ENCODE data around the gene AMFR.
A peak's percentile ranks its signal among the peaks of the same experiment; 100 is the strongest.

The AMFR gene

GRCh38 chr16:56334761-56335160 lies 90.6 kb downstream of the AMFR start:
- no peak for DNase-seq (ENCODE audit: low read depth in 1 of 2, low spot score in 1 of 2)

DNA sequence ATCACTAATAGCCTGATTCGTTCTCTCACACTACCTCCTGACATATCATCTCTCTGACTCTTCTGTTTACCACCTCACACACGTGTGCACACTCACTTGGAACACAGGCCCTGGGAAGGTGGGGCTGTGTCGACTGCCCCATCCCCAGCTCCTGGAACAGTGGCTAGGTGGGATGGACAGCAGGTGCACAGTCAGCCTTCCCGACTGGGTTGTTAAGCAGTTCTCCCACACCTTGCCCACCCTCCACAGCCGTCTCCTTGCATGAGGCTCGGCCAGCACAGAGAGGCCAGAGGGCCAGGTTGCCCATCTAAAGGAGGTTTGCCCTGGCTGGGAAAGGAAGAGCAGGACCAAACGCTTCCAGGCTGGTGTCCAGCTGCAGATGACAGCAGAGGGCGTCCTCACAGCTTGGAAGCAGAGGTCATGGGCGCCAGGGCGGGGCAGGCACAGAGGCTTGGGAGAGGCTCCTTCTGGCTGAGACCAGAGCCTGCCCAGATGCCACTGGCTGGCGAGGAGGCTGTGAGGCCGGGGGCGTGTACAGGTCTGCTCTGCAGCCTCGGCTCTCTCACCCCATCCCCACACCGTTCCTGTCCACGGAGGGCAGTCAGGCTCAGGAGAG lies 92.8 kb downstream of the AMFR start:
- DNase-seq (ENCODE audit: low read depth in 1 of 2, low spot score in 1 of 2) = no peak

- no peak for DNase-seq (ENCODE audit: low read depth in 1 of 2, low spot score in 1 of 2)
These were observed 93.4 kb downstream of the AMFR start for GRCh38 chr16:56331915-56332314.

GRCh38 chr16:56331399-56331798 lies 93.9 kb downstream of the AMFR start:
- no peak for DNase-seq (ENCODE audit: low read depth in 1 of 2, low spot score in 1 of 2)

GRCh38 chr16:56330476-56330875 lies 94.9 kb downstream of the AMFR start:
- DNase-seq (ENCODE audit: low read depth in 1 of 2, low spot score in 1 of 2) = no peak

DNA sequence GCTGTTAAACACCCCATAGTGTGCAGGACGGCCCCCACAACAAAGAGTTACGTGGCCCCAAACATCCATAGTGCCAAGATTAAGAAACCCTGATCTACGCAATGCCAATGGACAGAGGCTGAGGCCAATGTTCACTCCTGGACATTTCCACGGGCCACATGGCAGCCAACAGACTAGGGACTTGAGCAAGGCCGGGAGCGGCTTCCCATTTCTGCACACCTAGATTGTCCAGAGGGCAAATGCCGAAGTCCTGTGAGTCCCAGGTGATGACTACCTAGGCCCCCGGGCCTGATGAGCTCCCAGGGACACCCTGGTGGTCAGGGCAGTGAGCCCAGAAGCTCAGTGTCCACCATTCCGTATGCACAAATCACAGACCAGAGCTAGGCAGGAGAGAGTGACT lies 95.5 kb downstream of the AMFR start:
- DNase-seq (ENCODE audit: low read depth in 1 of 2, low spot score in 1 of 2) = no peak

DNA sequence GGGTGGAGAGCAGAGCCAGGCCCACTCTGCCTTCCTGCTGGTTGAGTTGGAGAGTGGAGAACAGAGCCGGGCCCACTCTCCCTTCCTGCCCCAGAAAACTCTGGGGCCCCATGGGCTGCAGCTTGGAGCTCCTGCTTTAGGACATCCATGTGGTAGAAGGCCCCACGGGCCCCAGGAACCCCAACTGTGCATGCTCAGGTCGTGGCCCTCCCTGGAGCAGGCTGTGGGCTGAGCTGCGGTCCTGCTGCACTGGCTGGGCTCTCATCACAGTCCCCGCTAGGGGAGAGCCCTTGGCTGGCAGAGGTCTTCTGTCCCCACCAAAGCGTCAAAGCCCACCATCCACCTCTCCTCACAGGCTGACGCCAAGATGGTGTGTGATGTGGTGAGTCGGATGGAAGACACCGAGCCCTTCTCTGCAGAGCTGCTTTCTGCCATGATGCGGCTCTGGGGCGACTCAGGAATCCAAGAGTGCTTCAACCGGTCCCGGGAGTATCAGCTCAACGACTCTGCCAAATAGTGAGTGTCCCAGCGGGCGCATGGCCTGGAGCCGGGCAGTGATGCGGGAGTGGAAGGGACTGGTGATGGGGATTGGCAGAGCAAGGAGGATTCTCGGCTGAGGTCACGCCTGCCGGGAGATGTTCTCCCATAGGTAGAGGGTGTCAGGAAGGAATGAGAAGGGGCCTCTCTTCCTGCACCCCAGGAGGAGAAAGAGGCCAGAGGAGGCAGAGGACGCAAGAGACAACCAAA lies 96.9 kb downstream of the AMFR start:
- no peak for DNase-seq (ENCODE audit: low read depth in 1 of 2, low spot score in 1 of 2)

GRCh38 chr16:56327929-56328258 lies 97.5 kb downstream of the AMFR start:
- no peak for DNase-seq (ENCODE audit: low read depth in 1 of 2, low spot score in 1 of 2)

DNA sequence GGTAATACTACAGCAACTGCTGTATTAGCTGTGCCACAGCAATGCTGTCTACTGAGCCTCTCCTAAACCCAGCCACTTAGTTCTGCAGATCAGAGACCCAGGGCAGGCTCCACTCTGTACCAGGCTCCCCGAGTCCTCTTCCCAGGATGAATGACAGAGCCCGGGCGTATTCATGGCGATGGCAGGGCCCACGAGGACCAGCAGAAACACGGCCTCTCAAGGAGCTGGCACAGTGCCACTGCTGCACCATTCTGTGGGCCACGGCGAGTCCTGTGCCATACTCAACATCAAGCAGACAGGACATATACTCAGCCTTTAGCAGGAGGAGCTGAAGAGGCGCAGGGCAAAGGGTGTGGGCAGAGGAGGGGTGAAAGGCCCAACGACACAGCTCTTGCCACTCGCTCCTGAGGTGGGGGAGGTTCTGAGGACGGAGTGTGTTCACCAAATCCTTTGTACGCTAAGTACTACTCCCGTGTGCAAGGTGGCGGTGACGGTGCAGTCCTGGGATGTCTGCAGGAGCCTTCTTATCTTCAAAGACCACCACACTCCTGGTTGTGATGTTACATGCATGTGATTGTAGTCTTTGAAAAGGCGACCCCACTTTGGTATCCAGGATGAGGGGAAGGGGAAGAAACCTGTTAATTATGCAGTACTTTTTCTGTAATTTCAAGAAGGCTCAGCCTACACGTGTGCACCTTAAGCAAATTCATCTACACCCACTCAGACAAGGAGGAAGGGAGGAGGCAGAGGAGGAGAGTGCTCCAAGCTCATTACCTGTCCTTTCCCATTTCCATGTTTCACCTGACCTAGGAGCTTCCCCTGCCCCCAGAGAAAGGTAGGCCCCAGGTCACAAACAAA lies 98.0 kb downstream of the AMFR start:
- DNase-seq (ENCODE audit: low read depth in 1 of 2, low spot score in 1 of 2) = no peak

GRCh38 chr16:56325956-56326355 lies 99.4 kb downstream of the AMFR start:
- DNase-seq (ENCODE audit: low read depth in 1 of 2, low spot score in 1 of 2) = no peak

- DNase-seq (ENCODE audit: low read depth in 1 of 2, low spot score in 1 of 2) = no peak
These were observed 100.9 kb downstream of the AMFR start for GRCh38 chr16:56324406-56324805.

GRCh38 chr16:56321571-56321970 lies 103.8 kb downstream of the AMFR start:
- DNase-seq (ENCODE audit: low read depth in 1 of 2, low spot score in 1 of 2) = no peak

DNA sequence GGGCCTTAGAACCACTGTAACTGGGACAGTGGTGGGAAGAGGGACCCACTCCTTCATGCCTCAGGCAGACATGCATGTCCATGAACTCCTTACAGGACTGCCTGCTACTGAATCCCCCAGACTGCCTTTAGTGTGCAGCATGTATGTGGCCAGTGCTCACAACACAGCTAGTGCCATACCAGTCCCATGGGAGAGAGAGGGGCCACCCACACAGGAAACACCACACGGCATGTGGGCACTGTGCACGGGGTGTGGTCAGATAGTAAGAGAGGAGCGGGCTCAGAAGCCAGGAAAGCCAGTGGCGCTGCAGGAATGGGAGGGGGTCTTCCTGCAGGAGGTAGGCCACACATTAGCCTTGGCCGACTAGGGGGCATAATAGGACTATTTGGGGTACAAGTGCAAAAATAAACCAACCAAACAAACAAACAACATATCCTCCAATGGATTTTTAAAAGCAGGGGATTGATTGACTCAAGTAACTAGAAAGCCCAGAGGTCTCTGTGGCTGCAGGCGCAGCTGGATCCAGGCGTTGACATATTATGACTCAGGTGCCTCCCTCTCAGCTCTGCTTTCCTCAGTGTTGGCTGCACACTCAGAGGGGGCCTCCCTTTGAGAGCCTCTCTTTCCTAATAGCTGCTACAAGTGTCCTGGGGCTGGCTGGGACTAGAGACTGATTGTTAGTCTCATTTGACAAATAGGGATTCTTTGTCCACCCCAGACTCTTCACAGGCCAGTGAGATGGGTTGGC lies 104.4 kb downstream of the AMFR start:
- DNase-seq (ENCODE audit: low read depth in 1 of 2, low spot score in 1 of 2) = no peak

DNA sequence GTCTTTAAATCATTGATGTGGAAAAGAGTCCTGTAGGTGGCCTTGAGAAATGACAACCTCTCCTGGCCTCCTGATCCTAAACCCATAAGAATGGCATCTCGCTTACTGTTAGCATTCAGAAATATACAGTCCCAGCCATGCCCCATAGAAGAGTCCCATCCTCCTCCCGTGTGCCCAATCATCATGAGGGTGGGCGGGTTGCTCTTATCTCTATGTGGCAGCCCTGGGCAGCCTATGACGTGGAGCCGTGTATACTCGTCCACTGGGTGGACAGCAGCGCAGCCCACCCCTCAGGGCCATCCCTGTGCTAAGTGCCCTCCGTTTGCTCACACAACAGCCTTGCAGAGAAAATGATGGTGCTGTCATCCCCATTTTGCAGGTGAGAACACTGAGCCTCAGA lies 105.3 kb downstream of the AMFR start:
- no peak for DNase-seq (ENCODE audit: low read depth in 1 of 2, low spot score in 1 of 2)

GRCh38 chr16:56319376-56319775 lies 106.0 kb downstream of the AMFR start:
- no peak for DNase-seq (ENCODE audit: low read depth in 1 of 2, low spot score in 1 of 2)

GRCh38 chr16:56318827-56319140 lies 106.6 kb downstream of the AMFR start:
- no peak for DNase-seq (ENCODE audit: low read depth in 1 of 2, low spot score in 1 of 2)

DNA sequence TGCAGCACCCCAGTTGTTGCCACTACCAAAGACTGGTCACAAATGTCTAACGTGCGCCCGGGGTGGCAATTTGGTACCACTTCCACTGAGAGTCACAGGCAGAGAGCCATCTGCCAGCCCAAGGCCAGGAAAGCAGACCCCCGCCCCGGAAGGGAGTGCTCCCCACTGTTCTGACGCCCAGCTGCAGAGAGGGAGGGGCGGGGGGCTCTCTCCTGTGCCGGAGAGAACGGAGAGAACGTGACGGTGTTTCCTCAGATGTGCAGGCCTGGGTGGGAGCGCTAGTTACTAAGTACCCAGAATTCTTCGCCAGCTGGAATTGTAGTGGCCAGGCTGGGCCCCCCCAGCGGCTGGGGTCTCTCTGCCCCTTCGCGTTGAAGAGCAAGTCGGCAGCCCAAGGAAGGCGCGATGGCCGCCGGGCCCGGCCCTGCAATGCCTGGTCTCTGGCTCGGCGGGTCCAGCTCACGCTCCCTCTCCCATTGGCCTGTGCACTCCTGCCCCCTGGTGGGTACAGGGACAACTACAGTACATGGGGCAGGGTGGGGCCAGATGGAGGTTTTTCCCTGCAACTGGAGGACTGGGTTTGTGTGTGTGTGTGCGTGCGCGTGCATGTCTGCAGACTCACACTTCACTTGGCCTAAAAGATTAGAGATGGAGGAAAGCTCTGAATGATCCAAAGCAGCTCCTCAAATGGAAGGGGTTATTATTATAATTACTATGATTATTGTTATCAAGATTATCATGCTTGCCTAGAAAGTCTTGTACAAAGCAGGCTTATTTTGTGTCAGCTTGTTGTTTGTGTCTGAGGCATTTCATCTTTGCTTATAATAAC lies 107.1 kb downstream of the AMFR start:
- peak; percentile 70 to 71 for DNase-seq (ENCODE audit: low read depth in 1 of 2, low spot score in 1 of 2)

- DNase-seq (ENCODE audit: low read depth in 1 of 2, low spot score in 1 of 2) = no peak
These were observed 108.8 kb downstream of the AMFR start for GRCh38 chr16:56316545-56316944.

DNA sequence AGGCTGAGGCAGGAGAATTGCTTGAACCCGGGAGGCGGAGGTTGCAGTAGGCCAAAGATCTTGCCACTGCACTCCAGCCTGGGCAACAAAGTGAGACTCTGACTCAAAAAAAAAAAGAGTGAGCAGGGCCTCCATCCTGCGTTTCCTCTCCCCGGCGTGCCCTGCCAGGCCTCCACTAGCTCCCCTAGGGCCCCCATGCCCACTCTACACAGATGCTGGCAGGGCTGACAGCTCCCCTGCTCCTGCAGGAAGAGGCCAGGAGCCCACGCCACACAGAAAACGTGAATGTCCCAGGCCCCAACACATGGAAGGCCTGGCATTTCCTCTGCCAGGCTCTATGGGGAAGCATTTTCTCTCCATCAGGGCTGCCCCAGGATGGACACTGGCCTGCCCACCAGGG lies 109.4 kb downstream of the AMFR start:
- no peak for DNase-seq (ENCODE audit: low read depth in 1 of 2, low spot score in 1 of 2)

DNA sequence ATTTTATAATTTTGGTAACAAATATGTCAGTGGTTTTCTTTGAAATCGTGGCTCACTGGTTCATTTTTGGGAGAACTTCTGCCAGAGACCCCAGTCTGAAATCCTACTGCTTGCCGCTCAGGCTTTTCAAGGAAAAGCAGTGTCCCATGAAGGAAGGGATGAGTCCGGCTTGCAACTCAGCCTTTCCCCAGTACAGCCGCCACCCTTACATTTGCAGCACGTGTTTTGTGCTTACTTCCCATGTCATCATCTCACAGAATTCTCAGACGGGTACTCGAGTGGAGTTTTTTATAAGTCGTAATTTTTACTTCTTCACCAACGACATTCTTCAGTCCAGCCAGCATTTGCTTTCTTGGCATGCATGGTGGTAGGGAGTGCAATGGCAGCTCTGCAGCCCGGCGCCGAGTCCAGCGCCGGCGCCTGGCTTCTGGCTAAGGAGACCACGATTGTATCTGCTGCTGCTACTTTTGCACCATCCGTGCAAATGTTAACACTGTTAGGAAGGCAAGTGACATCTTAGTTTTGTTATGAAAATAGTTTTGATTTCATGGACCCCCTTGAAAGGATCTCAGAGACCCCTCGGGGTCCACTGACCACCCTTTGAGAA lies 111.0 kb downstream of the AMFR start:
- DNase-seq (ENCODE audit: low read depth in 1 of 2, low spot score in 1 of 2) = no peak

All from activated CD4-positive, alpha-beta T cell treated with anti-CD3 and anti-CD28 coated beads, Interleukin-2, amount 50 U/mL, for 24 hours (primary cell).